Measurements from ENCODE around the gene KRTAP10-9.
"Not testable (repeated sequence)": the region's sequence is repeated elsewhere in the genome, so short reads cannot be mapped to it uniquely, and the experiment has no call there.

The KRTAP10-9 gene

DNA sequence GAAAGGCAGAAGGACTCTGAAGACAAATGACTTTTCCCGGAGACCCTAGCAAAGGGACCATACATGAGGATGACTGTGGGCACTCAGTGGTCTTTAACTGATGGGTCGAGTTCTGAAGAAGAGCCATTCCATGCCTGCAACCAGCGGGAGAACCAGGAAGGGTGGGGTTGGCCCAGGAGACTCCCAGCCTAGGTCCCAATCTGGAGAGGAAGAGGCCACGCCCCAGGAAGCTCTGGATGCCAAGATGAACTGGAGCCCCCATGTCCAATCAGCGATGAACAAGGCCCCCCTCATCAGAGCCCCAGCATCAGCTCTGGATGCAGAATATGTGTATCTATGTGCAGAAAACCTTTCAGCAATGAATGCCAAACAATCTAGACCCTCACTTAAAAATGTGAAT is 13.9 kb downstream of the KRTAP10-9 start:
- no peak overlapping the region for H3K4me3 ChIP-seq (ENCODE audit: low read depth, low read length)
- TF ChIP-seq, protein P1, sequence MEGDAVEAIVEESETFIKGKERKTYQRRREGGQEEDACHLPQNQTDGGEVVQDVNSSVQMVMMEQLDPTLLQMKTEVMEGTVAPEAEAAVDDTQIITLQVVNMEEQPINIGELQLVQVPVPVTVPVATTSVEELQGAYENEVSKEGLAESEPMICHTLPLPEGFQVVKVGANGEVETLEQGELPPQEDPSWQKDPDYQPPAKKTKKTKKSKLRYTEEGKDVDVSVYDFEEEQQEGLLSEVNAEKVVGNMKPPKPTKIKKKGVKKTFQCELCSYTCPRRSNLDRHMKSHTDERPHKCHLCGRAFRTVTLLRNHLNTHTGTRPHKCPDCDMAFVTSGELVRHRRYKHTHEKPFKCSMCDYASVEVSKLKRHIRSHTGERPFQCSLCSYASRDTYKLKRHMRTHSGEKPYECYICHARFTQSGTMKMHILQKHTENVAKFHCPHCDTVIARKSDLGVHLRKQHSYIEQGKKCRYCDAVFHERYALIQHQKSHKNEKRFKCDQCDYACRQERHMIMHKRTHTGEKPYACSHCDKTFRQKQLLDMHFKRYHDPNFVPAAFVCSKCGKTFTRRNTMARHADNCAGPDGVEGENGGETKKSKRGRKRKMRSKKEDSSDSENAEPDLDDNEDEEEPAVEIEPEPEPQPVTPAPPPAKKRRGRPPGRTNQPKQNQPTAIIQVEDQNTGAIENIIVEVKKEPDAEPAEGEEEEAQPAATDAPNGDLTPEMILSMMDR (conservative IDR thresholded peaks at IDR 0.05; ENCODE audit: low read depth, low read length), result no peak
- no peak for DNase-seq (ENCODE audit: low read depth)

DNA sequence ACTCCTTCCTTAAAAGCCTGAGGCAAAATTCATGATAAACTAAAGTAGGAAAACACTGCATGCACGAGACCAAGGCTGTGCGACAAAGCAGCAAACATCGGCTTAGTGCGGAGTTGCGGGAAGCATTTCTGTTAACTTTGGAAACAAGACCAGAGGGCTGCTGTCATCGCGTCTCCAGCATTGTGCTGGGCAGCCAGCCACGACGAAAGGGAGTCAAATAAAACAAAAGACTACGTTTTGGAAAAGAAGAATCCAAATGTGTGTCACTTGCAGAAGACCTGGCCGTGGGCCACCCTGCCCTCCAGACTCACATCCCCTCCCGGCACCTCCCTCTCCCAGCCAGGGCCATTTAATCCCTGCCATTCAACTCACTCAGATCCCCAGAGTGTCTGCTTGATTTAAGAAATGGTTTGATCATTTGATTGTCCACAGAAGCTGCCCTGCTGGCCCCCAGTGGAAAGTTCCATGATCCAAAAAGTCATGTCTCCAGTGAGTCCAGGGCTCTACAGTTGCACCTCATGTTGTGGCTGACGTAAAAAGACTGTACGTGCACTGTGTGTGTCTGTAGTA is 16.9 kb downstream of the KRTAP10-9 start:
- H3K4me3 ChIP-seq (ENCODE audit: low read depth, low read length), result no peak overlapping the region
- DNase-seq (ENCODE audit: low read depth), result no peak
- TF ChIP-seq, protein P1 (conservative IDR thresholded peaks at IDR 0.05; ENCODE audit: low read depth, low read length), result no peak

DNA sequence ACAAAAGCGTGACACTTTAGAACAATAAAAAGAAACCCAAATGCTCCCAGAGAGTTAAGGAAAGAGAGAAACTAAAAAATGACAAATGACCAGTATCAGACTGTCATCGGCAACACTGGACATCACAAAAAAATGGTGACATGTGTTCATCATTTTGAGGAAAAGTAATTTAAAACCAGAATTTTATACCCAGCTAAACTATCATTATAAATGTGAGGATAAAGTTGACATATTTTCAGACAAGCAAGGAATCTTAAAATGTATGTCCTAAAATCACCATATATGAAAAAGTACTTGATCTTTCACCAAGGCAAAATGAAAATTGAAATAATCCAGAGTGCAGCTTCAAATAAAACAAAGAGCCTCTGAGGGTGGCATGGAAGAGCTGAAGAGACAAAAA is 18.0 kb downstream of the KRTAP10-9 start:
- no peak overlapping the region for H3K4me3 ChIP-seq (ENCODE audit: low read depth, low read length)
- no peak for DNase-seq (ENCODE audit: low read depth)
- TF ChIP-seq, protein P1 (conservative IDR thresholded peaks at IDR 0.05; ENCODE audit: low read depth, low read length), result no peak

DNA sequence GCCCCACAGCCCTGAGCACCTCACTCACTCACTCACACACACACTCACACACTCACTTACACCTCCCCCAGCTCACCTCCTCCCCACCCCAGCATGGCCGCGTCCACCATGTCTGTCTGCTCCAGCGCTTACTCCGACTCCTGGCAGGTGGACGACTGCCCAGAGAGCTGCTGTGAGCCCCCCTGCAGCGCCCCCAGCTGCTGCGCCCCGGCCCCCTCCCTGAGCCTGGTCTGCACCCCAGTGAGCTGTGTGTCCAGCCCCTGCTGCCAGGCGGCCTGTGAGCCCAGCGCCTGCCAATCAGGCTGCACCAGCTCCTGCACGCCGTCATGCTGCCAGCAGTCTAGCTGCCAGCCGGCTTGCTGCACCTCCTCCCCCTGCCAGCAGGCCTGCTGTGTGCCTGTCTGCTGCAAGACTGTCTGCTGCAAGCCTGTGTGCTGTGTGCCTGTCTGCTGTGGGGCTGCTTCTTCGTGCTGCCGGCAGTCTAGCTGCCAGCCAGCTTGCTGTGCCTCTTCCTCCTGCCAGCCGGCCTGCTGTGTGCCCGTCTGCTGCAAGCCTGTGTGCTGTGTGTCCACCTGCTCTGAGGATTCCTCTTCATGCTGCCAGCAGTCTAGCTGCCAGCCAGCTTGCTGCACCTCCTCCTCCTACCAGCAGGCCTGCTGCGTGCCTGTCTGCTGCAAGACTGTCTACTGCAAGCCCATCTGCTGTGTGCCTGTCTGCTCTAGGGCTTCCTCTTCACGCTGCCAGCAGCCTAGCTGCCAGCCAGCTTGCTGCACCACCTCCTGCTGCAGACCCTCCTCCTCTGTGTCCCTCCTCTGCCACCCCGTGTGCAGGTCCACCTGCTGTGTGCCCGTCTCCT is 19.7 kb downstream of the KRTAP10-9 start, which contains the start of gene KRTAP10-11:
KRTAP10-11 (plus strand) TSS at position 49 of the 856 bp plus-strand sequence; CDS start at position 94, 45 bp downstream.
- not testable (repeated sequence) for DNase-seq (ENCODE audit: low read depth); H3K4me3 ChIP-seq (ENCODE audit: low read depth, low read length)

DNA sequence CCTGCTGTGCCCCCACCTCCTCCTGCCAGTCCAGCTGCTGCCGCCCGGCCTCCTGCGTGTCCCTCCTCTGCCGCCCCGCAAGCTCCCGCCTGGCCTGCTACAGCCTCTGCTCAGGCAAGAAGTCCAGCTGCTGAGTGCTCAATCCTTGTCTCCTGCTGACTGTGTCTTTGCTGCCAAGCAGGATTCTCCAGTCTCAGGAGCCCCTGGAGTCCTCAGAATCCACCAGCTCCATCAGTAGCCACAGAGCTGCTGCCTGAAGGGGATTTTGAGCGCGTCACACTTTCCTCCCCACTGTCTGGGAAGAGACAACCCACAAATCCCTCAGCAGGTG is 20.3 kb downstream of the KRTAP10-9 start:
- no peak for DNase-seq (ENCODE audit: low read depth)
- TF ChIP-seq, protein P1 (conservative IDR thresholded peaks at IDR 0.05; ENCODE audit: low read depth, low read length), result no peak

DNA sequence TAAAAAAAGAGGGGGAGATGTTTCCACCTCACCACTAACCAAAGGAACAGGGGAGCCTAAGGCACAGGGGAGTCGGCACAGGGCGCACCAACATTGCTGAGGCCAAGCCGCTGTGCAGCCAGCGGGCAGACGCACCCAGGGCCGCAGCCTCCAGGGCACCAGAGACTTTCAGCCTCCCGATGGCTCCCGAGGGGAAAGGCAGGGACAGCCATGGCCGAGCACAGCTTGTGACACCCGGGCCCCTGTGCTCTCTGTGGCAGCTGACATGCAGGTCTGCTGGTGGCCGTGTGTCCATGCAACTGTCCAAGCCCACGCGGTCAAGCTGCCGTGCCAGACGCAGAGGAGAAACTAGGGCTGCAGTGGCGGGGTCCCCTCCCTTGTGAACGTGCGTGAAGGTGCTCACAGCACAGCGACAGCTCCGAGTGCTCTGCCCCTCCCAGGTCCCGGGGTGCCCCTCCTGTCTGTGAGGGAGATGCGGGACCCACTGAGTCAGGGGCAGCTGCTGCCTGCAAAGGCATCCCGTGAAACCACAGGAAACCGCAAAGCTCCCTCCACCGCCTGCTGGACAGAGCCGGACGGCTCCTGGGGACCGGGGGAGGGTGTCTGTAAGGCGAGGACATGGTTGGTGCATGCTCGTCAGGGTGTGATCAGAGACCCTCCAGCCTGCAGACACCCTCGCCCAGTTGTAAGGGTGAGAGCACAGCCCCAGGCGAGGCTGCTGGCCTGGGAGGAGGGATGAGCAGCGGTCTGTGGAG is 21.8 kb downstream of the KRTAP10-9 start:
- no peak for DNase-seq (ENCODE audit: low read depth)
- no peak overlapping the region for H3K4me3 ChIP-seq (ENCODE audit: low read depth, low read length)
- TF ChIP-seq, protein P1 (conservative IDR thresholded peaks at IDR 0.05; ENCODE audit: low read depth, low read length), result no peak

More for the DNA sequence above, 20.3 kb downstream of the KRTAP10-9 start:
- H3K4me3 ChIP-seq (ENCODE audit: low read depth, low read length), result no peak overlapping the region

DNA sequence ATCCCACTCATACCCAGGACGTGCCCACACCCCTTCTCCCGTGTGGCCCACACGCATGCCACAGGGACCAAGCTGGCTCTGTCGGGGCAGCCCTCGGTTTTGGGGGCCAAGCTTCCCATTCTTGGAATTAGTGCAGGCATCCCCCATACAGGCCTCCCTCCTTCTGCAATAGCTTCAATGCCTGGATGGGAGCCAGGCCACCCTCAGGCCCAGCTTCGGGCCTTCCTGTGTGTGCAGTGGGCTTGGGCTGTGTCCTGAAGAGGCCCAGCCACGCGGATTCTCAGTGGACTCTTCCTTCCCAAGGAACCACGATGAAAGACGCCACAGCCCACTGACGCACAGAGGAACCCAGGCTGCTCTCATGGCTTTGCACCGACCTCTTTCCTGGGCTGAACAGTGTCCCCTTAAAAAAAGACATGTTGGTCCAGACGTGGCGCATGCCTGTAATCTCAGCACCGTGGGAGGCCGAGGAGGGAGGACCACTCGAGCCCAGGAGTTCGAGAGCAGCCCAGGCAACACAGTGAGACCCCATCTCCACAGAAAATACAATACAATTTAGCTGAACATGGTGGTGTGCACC is 22.7 kb downstream of the KRTAP10-9 start:
- no peak for DNase-seq (ENCODE audit: low read depth)
- TF ChIP-seq, protein P1 (conservative IDR thresholded peaks at IDR 0.05; ENCODE audit: low read depth, low read length), result no peak
- no peak overlapping the region for H3K4me3 ChIP-seq (ENCODE audit: low read depth, low read length)

All from choroid plexus epithelial cell (primary cell).